HEK293T (cell line): Measurements from ENCODE around the gene TBL1X.

Experiments used
- CTCF ChIA-PET: fragments of 350-600 bp; formaldehyde crosslinking; extraction: SDS; loops from one replicate; lab custom pipeline; 2021; ENCODE audit warnings: antibody characterized with exemption, inconsistent platforms; lab: Yijun Ruan, JAX
- POLR2A ChIA-PET: fragments of 350-600 bp; formaldehyde crosslinking; extraction: SDS; loops from one replicate; lab custom pipeline; 2020; ENCODE audit warnings: antibody characterized with exemption, inconsistent platforms; lab: Yijun Ruan, JAX
- DNase-seq: peaks from one replicate; pipeline ENCODE4 v3.0.0; 2012; ENCODE audit warnings: mixed read lengths; ENCODE audit errors: extremely low spot score
- ARNT ChIP-seq: fragments of 450-650 bp; IDR thresholded peaks from 2 replicates; pipeline ENCODE4 v1.6.1; 2017; ENCODE audit warnings: mild to moderate bottlenecking
- BHLHE40 ChIP-seq: fragments of 450-650 bp; IDR thresholded peaks from 2 replicates; pipeline ENCODE4 v1.6.1; 2016; ENCODE audit warnings: mild to moderate bottlenecking, moderate library complexity, borderline replicate concordance
- CTBP1 ChIP-seq: fragments of 450-650 bp; IDR thresholded peaks from 2 replicates; pipeline ENCODE4 v1.6.1; 2016; ENCODE audit warnings: borderline replicate concordance
- ELF4 ChIP-seq: fragments of 450-650 bp; IDR thresholded peaks from 2 replicates; pipeline ENCODE4 v1.6.1; 2017; ENCODE audit warnings: antibody characterized with exemption
- FOXA1 ChIP-seq: fragments of 450-650 bp; IDR thresholded peaks from 2 replicates; pipeline ENCODE4 v1.6.1; 2016; ENCODE audit warnings: mild to moderate bottlenecking
- FOXK2 ChIP-seq: fragments of 450-650 bp; IDR thresholded peaks from 2 replicates; pipeline ENCODE4 v1.6.1; 2016; ENCODE audit warnings: mild to moderate bottlenecking
- FOXM1 ChIP-seq: fragments of 450-650 bp; IDR thresholded peaks from 2 replicates; pipeline ENCODE4 v1.6.1; 2017; ENCODE audit warnings: mild to moderate bottlenecking, borderline replicate concordance
- HDGF ChIP-seq: fragments of 450-650 bp; IDR thresholded peaks from 2 replicates; pipeline ENCODE4 v1.6.1; 2017; ENCODE audit warnings: antibody characterized with exemption, borderline replicate concordance
- L3MBTL2 ChIP-seq: fragments of 450-650 bp; conservative IDR thresholded peaks from 2 replicates; pipeline ENCODE4 v1.6.1; 2016; ENCODE audit warnings: mild to moderate bottlenecking
- LEF1 ChIP-seq: fragments of 450-650 bp; IDR thresholded peaks from 2 replicates; pipeline ENCODE4 v1.6.1; 2017; ENCODE audit warnings: mild to moderate bottlenecking, borderline replicate concordance
- NFRKB ChIP-seq: fragments of 450-650 bp; IDR thresholded peaks from 2 replicates; pipeline ENCODE4 v1.6.1; 2016; ENCODE audit warnings: mild to moderate bottlenecking, moderate library complexity
- PKNOX1 ChIP-seq: fragments of 450-650 bp; IDR thresholded peaks from 2 replicates; pipeline ENCODE4 v1.6.1; 2016
- SP1 ChIP-seq: fragments of 450-650 bp; IDR thresholded peaks from 2 replicates; pipeline ENCODE4 v1.6.1; 2017
- SUZ12 ChIP-seq: fragments of 450-650 bp; IDR thresholded peaks from 2 replicates; pipeline ENCODE4 v1.6.1; 2016; ENCODE audit warnings: mild to moderate bottlenecking
- TARDBP ChIP-seq: fragments of 450-650 bp; IDR thresholded peaks from 2 replicates; pipeline ENCODE4 v1.6.1; 2016
- ZNF384 ChIP-seq: fragments of 450-650 bp; IDR thresholded peaks from 2 replicates; pipeline ENCODE4 v1.6.1; 2016

The TBL1X gene

GRCh38 chrX:9525511-9526248 lies 60.8 kb downstream of the TBL1X start:
- ChIA-PET CTCF (no interaction called here), POLR2A (no interaction called here)
- TF ChIP-seq BHLHE40: no peak
- TF ChIP-seq FOXA1: no peak
- TF ChIP-seq LEF1: no peak
- no peak for TF ChIP-seq SP1
- TF ChIP-seq PKNOX1: no peak
- no peak for TF ChIP-seq HDGF
- TF ChIP-seq NFRKB: no peak
- TF ChIP-seq SUZ12: no peak
- DNase-seq: no peak

- no peak for TF ChIP-seq FOXA1
- no peak for TF ChIP-seq SP1
- no peak for TF ChIP-seq FOXM1
- no peak for TF ChIP-seq PKNOX1
- TF ChIP-seq ELF4: no peak
- TF ChIP-seq CTBP1: no peak
- TF ChIP-seq L3MBTL2: no peak
- no peak for TF ChIP-seq ZNF384
- TF ChIP-seq BHLHE40: no peak
- TF ChIP-seq HDGF: no peak
- no peak for DNase-seq
- POLR2A ChIA-PET: no interaction called here
- CTCF ChIA-PET: no interaction called here
These were observed 62.1 kb downstream of the TBL1X start for GRCh38 chrX:9526965-9527364.

- no peak for DNase-seq
- CTCF ChIA-PET: no interaction called here
- TF ChIP-seq NFRKB (no peak), TARDBP (no peak), SUZ12 (no peak), LEF1 (no peak), ARNT (no peak), HDGF (no peak), BHLHE40 (no peak), PKNOX1 (no peak), ZNF384 (no peak), ELF4 (no peak), FOXM1 (no peak), FOXA1 (no peak), SP1 (no peak)
- POLR2A ChIA-PET: no interaction called here
These were observed 63.6 kb downstream of the TBL1X start for GRCh38 chrX:9528498-9528897.

- TF ChIP-seq BHLHE40 (no peak), FOXK2 (no peak)
- no peak for DNase-seq
- POLR2A ChIA-PET: no interaction called here
- CTCF ChIA-PET: no interaction called here
These were observed 64.4 kb downstream of the TBL1X start for GRCh38 chrX:9529223-9529622.

- CTCF ChIA-PET: no interaction called here
- peak; percentile 75 for DNase-seq
- POLR2A ChIA-PET: no interaction called here
- TF ChIP-seq PKNOX1: no peak
- no peak for TF ChIP-seq ZNF384
- no peak for TF ChIP-seq L3MBTL2
- TF ChIP-seq FOXM1: no peak
- no peak for TF ChIP-seq LEF1
- no peak for TF ChIP-seq FOXK2
- no peak for TF ChIP-seq TARDBP
- TF ChIP-seq CTBP1: no peak
- TF ChIP-seq NFRKB: no peak
- no peak for TF ChIP-seq FOXA1
- TF ChIP-seq SUZ12: no peak
- TF ChIP-seq ELF4: no peak
- TF ChIP-seq BHLHE40: no peak
- no peak for TF ChIP-seq HDGF
- TF ChIP-seq ARNT: no peak
- no peak for TF ChIP-seq SP1
These were observed 66.0 kb downstream of the TBL1X start for GRCh38 chrX:9530848-9531274.

- ChIA-PET POLR2A (no interaction called here), CTCF (no interaction called here)
- no peak for TF ChIP-seq CTBP1
- TF ChIP-seq FOXA1: no peak
- TF ChIP-seq L3MBTL2: no peak
- no peak for TF ChIP-seq FOXM1
- TF ChIP-seq LEF1: no peak
- no peak for TF ChIP-seq ZNF384
- no peak for TF ChIP-seq HDGF
- no peak for TF ChIP-seq NFRKB
- TF ChIP-seq PKNOX1: no peak
- no peak for TF ChIP-seq FOXK2
- no peak for TF ChIP-seq SUZ12
- no peak for TF ChIP-seq TARDBP
- no peak for TF ChIP-seq ELF4
- no peak for TF ChIP-seq SP1
- TF ChIP-seq ARNT: no peak
- no peak for TF ChIP-seq BHLHE40
- no peak for DNase-seq
These were observed 67.5 kb downstream of the TBL1X start for GRCh38 chrX:9532349-9532748.
